Airway epithelial cell (primary cell): Measurements from ENCODE around the gene OIT3. TPM values are rescaled to one million over a fixed set of nuclear protein-coding genes. Genes with fewer than 3 reads are reported as not detected.

Experiments
- total RNA-seq: library from RNA; depleted of rRNA; stranded (reverse); fragments of >200 nt; gene quantifications from 2 replicates; pipeline ENCODE4 v1.2.3, GENCODE V29; 2015

Gene OIT3
- not detected in 2 replicates for total RNA-seq

DNA sequence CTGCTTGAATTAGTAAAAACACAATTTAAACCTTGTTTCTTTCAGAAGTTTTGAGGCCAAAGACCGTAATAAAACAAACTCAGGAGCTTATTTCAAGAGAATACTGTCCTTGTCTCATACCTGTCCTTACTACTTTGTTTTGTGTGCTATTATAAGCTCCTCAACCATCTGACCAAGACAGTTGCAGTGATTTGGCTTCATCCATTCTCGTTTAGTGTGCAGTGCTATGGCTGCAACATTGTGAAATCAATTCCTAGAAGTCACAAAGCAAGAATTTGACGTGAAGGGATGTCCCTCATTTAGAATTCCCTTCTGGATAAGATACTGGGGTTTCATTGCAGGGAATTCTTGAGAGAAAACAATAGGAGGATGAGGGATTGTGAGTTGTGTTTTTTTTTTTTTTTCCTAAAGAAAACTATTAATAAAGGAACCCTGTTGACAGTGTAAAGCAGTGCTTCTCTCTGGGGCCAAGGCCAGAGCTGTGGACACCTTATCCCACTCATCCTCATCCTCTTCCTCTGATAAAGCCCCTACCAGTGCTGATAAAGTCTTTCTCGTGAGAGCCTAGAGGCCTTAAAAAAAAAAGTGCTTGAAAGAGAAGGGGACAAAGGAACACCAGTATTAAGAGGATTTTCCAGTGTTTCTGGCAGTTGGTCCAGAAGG, at the start of gene OIT3:
Gene OIT3, plus strand, starts transcription at position 604 of the 663 bp plus-strand sequence. CDS start 60 bp downstream, outside the sequence.

GRCh38 chr10:72954596-72955554, 61.3 kb downstream of the OIT3 start, which contains the start of gene PLA2G12B:
Gene PLA2G12B (minus strand): TSS chr10:72954806. CDS start chr10:72954685, 121 bp downstream.

Other genes with a start within 250 kb of the OIT3 start
- gene MCU, start 201.6 kb upstream of the OIT3 start, total RNA-seq: 38.6 and 45.7 TPM in 2 replicates
- gene PLA2G12B, start 61.1 kb downstream of the OIT3 start, total RNA-seq: not detected in 2 replicates
- 55.2 and 61.2 TPM in 2 replicates for gene P4HA1, start 203.1 kb downstream of the OIT3 start, total RNA-seq
- 0.14 and 0.85 TPM in 2 replicates for gene NUDT13, start 216.7 kb downstream of the OIT3 start, total RNA-seq